ENCODE measurements around the gene PRLR.

Gene PRLR

DNA sequence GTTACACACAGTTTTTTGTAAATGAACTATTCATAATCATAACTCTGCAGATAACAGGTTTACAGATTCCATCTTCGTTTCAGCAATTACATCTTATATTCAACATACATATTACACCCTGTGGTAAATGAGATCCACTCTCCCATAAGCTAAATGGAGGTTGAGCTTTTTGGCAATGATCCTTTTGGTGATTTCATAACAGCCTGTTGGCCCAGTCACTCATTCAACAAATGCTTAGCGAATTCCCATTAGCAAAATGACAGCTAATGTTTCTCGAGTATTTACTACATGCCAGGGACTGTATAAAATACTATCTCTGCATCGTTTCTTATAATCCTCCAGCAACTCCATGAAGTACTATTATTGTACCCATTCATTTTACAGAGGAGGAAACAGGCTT lies 157.1 kb downstream of the PRLR start:
- Histone ChIP-seq H3K27me3 (replicated peaks) (no peaks in the 10 kb centered on the region), H3K27ac (no peak overlapping the region), H3K36me3 (replicated peaks) (no peaks in the 10 kb centered on the region), H3K4me3 (ENCODE audit: low read depth, low read length) (no peak overlapping the region)
- in situ Hi-C loops (cut with HindIII; ENCODE audit: low pct_ligation_motif_present, low sequenced_read_pairs), result no loop called here
- TF ChIP-seq, protein P1, sequence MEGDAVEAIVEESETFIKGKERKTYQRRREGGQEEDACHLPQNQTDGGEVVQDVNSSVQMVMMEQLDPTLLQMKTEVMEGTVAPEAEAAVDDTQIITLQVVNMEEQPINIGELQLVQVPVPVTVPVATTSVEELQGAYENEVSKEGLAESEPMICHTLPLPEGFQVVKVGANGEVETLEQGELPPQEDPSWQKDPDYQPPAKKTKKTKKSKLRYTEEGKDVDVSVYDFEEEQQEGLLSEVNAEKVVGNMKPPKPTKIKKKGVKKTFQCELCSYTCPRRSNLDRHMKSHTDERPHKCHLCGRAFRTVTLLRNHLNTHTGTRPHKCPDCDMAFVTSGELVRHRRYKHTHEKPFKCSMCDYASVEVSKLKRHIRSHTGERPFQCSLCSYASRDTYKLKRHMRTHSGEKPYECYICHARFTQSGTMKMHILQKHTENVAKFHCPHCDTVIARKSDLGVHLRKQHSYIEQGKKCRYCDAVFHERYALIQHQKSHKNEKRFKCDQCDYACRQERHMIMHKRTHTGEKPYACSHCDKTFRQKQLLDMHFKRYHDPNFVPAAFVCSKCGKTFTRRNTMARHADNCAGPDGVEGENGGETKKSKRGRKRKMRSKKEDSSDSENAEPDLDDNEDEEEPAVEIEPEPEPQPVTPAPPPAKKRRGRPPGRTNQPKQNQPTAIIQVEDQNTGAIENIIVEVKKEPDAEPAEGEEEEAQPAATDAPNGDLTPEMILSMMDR (IDR thresholded peaks at IDR 0.05; ENCODE audit: low read depth, low read length, missing control alignments), result no peak
- DNase-seq, result no peak

DNA sequence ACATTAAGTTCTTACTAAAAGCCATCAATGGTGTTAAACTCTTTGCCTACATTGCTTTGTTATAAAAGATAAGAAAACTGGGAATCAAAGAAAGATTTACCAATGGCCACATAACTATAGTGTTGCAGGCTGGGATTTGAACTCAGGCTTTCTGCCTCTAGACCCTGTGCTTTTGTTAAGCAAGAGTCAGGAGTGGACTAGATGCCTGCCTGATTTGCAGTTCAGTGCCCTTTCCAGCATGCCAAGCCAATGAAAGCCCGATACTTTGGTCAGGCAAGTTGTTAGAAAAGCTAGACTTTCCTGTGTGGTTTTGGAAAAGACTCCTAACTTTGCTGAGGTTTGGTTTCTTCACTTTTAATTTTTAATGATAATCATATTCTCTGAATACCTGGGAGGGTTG lies 161.1 kb downstream of the PRLR start:
- Histone ChIP-seq H3K36me3 (replicated peaks) (no peaks in the 10 kb centered on the region), H3K4me3 (ENCODE audit: low read depth, low read length) (no peak overlapping the region), H3K27me3 (replicated peaks) (no peaks in the 10 kb centered on the region), H3K27ac (no peak overlapping the region)
- TF ChIP-seq, protein P1 (IDR thresholded peaks at IDR 0.05; ENCODE audit: low read depth, low read length, missing control alignments), result no peak
- no peak for DNase-seq
- in situ Hi-C loops (cut with HindIII; ENCODE audit: low pct_ligation_motif_present, low sequenced_read_pairs), result no loop called here

DNA sequence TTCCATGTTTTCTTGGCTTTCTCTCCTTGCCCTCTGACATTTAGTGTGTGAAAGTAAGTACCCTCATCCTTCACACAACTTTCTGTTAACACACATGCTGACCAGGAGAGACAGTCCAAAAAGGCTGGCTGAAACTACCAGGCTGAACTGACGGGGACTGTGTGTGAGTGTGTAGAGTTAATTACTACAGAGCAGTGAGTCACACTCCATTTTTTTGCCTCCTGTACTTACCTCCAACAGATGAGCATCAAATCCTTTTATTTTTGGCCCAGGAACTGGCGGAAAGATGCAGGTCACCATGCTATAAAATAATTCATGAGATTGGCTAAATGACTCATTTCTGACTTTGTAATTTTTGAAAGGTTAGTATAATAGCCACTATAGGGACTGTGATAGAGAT lies 162.3 kb downstream of the PRLR start:
- Histone ChIP-seq H3K27ac (no peak overlapping the region), H3K4me3 (ENCODE audit: low read depth, low read length) (no peak overlapping the region), H3K27me3 (replicated peaks) (no peaks in the 10 kb centered on the region), H3K36me3 (replicated peaks) (no peaks in the 10 kb centered on the region)
- DNase-seq, result no peak
- TF ChIP-seq, protein P1 (IDR thresholded peaks at IDR 0.05; ENCODE audit: low read depth, low read length, missing control alignments), result no peak
- in situ Hi-C loops (cut with HindIII; ENCODE audit: low pct_ligation_motif_present, low sequenced_read_pairs), result no loop called here

DNA sequence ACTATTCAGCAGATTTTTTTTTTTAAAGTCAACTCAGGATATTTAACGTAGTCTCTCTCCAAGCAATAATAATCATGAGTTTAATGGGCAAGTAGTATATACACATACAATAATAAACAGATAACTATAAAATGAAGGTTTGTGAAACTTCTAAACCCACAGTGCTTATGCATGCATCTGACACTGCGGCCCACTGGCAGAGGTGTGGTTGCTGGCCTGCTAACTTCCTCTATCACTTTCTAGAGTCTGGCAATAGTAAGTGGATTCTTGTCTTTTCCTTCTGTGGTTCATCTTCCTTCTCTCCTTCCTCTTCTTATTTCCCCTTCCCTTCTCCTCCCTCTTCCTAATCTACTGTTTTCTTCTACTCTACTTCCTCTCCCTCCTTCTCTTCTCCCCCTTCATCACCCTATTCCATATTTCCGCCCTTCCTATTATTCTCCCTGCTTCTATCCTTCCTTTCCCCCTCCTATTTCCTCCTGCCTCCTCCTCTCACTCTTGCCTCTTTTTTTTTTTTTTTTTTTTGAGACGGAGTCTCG lies 164.0 kb downstream of the PRLR start:
- TF ChIP-seq, protein P1 (IDR thresholded peaks at IDR 0.05; ENCODE audit: low read depth, low read length, missing control alignments), result no peak
- in situ Hi-C loops (cut with HindIII; ENCODE audit: low pct_ligation_motif_present, low sequenced_read_pairs), result no loop called here
- no peak overlapping the region for H3K27ac ChIP-seq
- H3K36me3 ChIP-seq (replicated peaks), result no peaks in the 10 kb centered on the region
- H3K4me3 ChIP-seq (ENCODE audit: low read depth, low read length), result no peak overlapping the region
- DNase-seq, result no peak
- H3K27me3 ChIP-seq (replicated peaks), result no peaks in the 10 kb centered on the region

DNA sequence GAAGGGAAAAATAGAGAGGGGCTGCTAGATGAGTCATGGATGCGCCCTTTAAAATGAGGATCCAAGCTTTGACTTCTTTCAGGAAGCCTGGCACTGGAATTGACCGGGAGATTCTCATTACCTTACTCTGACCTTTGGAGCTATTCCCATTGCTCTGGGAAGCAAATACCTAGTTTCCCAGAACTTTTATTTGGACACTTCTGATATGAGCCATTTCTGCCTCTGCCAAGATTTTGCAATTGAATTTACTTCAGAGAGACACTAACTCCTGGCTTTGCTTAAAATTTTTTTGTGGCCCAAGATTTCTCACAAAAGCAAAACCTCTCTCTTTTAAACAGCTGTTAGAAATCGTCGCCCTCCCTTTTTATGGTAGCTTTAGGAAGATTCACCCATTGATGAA lies 166.9 kb downstream of the PRLR start:
- TF ChIP-seq, protein P1 (IDR thresholded peaks at IDR 0.05; ENCODE audit: low read depth, low read length, missing control alignments), result no peak
- H3K4me3 ChIP-seq (ENCODE audit: low read depth, low read length), result no peak overlapping the region
- H3K27ac ChIP-seq, result no peak overlapping the region
- H3K36me3 ChIP-seq (replicated peaks), result no peaks in the 10 kb centered on the region
- H3K27me3 ChIP-seq (replicated peaks), result no peaks in the 10 kb centered on the region
- in situ Hi-C loops (cut with HindIII; ENCODE audit: low pct_ligation_motif_present, low sequenced_read_pairs), result no loop called here
- DNase-seq, result no peak

DNA sequence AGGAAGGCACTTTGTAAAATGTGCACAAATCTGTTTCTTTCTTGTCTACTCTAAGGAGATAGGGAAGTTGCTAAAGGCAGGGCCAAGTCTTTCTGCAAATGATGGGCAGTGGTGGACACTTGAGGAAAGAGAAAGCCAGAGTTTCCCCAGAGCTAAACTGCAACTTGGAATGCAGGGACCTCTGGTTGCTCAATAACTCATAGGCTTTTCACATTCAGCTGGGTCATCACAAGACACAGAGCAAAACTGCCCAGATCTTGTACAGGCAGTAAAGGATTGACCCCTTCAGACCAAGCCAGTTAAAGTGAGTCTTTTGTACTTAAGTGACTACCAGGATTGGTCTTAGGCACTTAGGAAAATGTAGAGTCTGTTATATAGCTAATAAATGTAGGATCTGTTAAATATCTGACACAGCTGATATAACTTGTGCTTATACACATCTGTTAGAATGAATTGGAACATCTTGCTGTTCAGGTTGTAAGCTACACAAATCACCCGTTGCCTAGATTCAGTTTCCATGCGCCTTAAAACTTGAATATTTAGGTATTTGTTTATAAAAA lies 169.0 kb downstream of the PRLR start:
- TF ChIP-seq, protein P1 (IDR thresholded peaks at IDR 0.05; ENCODE audit: low read depth, low read length, missing control alignments), result no peak
- H3K27ac ChIP-seq, result no peak overlapping the region
- DNase-seq, result no peak
- H3K4me3 ChIP-seq (ENCODE audit: low read depth, low read length), result no peak overlapping the region
- H3K27me3 ChIP-seq (replicated peaks), result no peaks in the 10 kb centered on the region
- in situ Hi-C loops (cut with HindIII; ENCODE audit: low pct_ligation_motif_present, low sequenced_read_pairs), result no loop called here
- no peaks in the 10 kb centered on the region for H3K36me3 ChIP-seq (replicated peaks)
